GM10266 (cell line): ENCODE data around the gene STYK1.
"Not testable (repeated sequence)": the region's sequence is repeated elsewhere in the genome, so short reads cannot be mapped to it uniquely, and the experiment has no call there.

Source experiments
- DNase-seq: peaks from one replicate; pipeline ENCODE4 v3.0.0; 2012; ENCODE audit errors: extremely low spot score
- TF ChIP-seq, protein P1 (sequence below): IDR thresholded peaks from 2 replicates; pipeline ENCODE4 v1.5.1; 2012; ENCODE audit warnings: mild to moderate bottlenecking, low read depth; ENCODE audit not compliant: control insufficient read depth, insufficient read depth; ENCODE audit errors: missing control alignments

The STYK1 gene

GRCh38 chr12:10600988-10601387 is 72.9 kb downstream of the STYK1 start:
- DNase-seq, result no peak
- TF ChIP-seq, protein P1, sequence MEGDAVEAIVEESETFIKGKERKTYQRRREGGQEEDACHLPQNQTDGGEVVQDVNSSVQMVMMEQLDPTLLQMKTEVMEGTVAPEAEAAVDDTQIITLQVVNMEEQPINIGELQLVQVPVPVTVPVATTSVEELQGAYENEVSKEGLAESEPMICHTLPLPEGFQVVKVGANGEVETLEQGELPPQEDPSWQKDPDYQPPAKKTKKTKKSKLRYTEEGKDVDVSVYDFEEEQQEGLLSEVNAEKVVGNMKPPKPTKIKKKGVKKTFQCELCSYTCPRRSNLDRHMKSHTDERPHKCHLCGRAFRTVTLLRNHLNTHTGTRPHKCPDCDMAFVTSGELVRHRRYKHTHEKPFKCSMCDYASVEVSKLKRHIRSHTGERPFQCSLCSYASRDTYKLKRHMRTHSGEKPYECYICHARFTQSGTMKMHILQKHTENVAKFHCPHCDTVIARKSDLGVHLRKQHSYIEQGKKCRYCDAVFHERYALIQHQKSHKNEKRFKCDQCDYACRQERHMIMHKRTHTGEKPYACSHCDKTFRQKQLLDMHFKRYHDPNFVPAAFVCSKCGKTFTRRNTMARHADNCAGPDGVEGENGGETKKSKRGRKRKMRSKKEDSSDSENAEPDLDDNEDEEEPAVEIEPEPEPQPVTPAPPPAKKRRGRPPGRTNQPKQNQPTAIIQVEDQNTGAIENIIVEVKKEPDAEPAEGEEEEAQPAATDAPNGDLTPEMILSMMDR, result no peak

GRCh38 chr12:10595881-10596280 is 78.0 kb downstream of the STYK1 start:
- DNase-seq, result no peak
- TF ChIP-seq, protein P1, result no peak

DNA sequence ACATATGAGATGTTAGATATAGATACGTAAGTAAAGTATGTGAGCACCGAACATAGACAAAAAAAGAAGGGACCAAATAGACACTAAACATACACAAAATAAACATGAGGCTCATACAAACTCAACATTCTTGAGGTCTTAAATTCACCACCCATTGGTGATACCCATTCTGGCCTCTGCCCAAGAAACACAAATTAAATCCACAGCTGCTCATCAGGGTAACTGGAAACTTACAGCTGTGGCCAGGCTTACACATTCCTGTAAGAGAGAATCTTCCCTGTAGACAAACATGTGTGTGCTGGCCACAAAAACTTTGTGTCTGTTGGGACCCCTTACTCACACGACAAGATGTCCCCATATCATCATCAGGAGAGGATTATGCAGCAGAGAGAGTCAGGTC is 82.9 kb downstream of the STYK1 start:
- TF ChIP-seq, protein P1, result no peak
- no peak for DNase-seq

DNA sequence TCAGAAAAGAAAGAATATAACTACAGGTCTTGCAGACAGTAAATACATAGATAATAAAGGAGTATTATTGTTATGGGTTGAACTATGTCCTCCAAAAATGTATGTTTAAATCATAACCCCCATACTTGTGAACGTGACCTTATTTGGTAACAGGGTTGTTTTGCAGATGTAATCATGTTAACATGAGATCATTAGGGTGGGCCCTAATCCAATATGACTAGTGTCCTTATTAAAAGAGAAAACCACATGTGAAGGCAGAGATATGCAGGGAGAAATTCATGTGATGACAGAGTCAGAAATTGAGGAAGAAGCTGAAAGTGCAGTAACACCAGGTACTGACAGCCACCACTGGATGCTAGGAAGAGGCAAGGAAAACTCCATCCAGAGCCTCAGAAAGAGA is 89.4 kb downstream of the STYK1 start:
- DNase-seq, result no peak
- TF ChIP-seq, protein P1, result no peak

- no peak for DNase-seq
- TF ChIP-seq, protein P1, result no peak
Observed at GRCh38 chr12:10582704-10583103, 91.1 kb downstream of the STYK1 start.

- not testable (repeated sequence) for DNase-seq
Observed at GRCh38 chr12:10582133-10582532, 91.7 kb downstream of the STYK1 start.

DNA sequence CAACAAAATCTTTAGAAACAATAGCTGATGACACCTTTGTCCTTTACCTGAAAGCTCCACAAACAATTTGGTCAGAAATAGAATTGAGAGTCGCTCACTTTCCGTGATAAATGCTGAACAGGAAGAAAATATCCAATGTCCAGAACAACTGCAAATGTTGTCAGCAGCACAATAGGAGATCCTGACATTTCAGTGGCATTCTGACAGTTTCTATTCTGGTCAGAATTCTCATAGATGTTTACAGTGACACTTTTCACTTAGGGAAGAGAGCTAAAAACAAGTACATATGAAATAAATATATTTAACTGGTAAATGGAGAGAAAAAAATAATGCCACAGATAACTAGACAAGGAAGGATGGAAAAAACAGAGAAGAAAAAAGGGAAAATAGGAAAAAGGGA is 99.5 kb downstream of the STYK1 start:
- DNase-seq, result no peak
- TF ChIP-seq, protein P1, result no peak

- not testable (repeated sequence) for DNase-seq
Observed at GRCh38 chr12:10572021-10572490, 101.8 kb downstream of the STYK1 start.

DNA sequence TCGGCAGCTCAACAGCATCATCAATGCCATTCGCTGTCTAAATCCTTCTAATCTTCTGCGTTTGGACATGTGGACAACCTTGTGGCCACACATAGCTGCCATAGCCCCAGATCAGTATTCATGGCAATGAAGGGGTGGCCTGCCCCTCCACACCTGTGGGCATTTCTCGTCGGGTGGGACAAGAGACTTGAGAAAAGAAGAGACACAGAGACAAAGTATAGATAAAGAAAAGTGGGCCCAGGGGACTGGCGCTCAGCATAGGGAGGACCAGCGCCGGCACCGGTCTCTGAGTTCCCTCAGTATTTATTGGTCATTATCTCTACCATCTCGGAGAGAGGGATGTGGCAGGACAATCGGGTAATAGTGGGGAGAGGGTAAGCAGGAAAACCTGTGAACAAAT is 102.7 kb downstream of the STYK1 start:
- no peak for DNase-seq
- TF ChIP-seq, protein P1, result no peak
